Neural crest cell (in vitro differentiated cells): ENCODE measurements around the gene ZNF529. TPM values are rescaled to one million over a fixed set of nuclear protein-coding genes. Genes with fewer than 3 reads are reported as not detected.

Experiments used
- DNase-seq: peaks from one replicate; pipeline ENCODE4 v3.0.0; 2021; ENCODE audit warnings: low read depth, mixed read lengths, low spot score
- H3K27ac Mint-ChIP-seq: one replicate; pipeline ENCODE4 v1.8.0; 2021; ENCODE audit warnings: mild to moderate bottlenecking, mixed read lengths; ENCODE audit not compliant: unreplicated experiment
- H3K27me3 Mint-ChIP-seq: 2 replicates; pipeline ENCODE4 v1.8.0; 2021; ENCODE audit warnings: low read depth, mild to moderate bottlenecking, mixed read lengths
- H3K36me3 Mint-ChIP-seq: 2 replicates; pipeline ENCODE4 v1.8.0; 2021; ENCODE audit warnings: low read depth, mild to moderate bottlenecking, mixed read lengths
- H3K4me1 Mint-ChIP-seq: 2 replicates; pipeline ENCODE4 v1.8.0; 2021; ENCODE audit warnings: mixed read lengths
- H3K4me3 Mint-ChIP-seq: one replicate; pipeline ENCODE4 v1.8.0; 2021; ENCODE audit warnings: mild to moderate bottlenecking, mixed read lengths
- H3K9me3 Mint-ChIP-seq: 2 replicates; pipeline ENCODE4 v1.8.0; 2021; ENCODE audit warnings: mixed read lengths
- total RNA-seq: library from RNA; stranded (reverse); gene quantifications from 2 replicates; pipeline ENCODE4 v1.2.1, GENCODE V29; 2021
- TF ChIP-seq, protein P1 (sequence below): fragments of 200-600 bp; sonication (generic); conservative IDR thresholded peaks from 2 replicates; pipeline ENCODE4 v1.5.0; 2021; ENCODE audit warnings: antibody characterized with exemption, mild to moderate bottlenecking

ZNF529 gene
- total RNA-seq, 1 donor from 2014 or later, result 19.9 TPM

DNA sequence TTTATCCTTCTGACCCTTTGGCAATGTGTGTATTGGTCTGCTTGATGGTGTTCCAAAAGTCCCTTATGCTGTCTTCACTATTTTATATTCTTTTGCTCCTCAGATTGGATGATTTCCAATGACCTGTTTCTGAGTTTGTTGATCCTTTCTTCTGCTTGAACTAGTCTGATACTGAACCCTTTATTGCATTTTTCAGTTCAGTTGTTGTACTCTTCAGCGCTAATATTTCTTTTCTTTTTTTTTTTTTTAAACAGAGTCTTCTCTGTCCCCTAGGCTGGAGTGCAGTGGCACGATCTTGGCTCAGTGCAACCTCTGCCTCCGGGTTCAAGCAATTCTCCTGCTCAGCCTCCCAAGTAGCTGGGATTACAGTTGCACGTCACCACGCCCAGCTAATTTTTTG, 71.1 kb downstream of the ZNF529 start:
- Mint-ChIP-seq H3K4me3 (no peak overlapping the region), H3K27ac (no peak overlapping the region), H3K27me3 (no peaks in the 10 kb centered on the region), H3K36me3 (peaks cover 11% of the 10 kb centered on the region), H3K4me1 (no peaks in the 10 kb centered on the region), H3K9me3 (peaks cover 11% of the 10 kb centered on the region)
- TF ChIP-seq, protein P1, sequence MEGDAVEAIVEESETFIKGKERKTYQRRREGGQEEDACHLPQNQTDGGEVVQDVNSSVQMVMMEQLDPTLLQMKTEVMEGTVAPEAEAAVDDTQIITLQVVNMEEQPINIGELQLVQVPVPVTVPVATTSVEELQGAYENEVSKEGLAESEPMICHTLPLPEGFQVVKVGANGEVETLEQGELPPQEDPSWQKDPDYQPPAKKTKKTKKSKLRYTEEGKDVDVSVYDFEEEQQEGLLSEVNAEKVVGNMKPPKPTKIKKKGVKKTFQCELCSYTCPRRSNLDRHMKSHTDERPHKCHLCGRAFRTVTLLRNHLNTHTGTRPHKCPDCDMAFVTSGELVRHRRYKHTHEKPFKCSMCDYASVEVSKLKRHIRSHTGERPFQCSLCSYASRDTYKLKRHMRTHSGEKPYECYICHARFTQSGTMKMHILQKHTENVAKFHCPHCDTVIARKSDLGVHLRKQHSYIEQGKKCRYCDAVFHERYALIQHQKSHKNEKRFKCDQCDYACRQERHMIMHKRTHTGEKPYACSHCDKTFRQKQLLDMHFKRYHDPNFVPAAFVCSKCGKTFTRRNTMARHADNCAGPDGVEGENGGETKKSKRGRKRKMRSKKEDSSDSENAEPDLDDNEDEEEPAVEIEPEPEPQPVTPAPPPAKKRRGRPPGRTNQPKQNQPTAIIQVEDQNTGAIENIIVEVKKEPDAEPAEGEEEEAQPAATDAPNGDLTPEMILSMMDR, result no peak
- DNase-seq, result no peak

DNA sequence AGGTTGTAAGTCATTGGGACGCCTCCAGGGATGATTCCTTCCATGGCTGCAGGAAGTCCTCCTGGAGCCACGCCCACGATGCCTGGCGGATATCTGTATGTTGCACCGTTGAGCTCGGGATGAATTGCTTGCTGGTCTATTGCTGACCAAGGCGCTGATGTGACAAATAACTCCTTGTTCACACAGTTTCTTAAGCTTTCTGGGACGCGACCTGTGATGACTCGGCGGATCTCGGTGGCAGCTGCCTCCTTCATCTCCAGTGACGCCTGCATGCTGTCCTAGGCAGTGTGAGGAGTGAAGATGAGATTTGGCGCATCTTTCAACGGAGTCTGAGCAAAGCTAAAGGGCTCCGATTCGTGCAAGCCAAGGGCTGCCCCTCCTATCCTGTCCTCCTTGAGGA, 76.1 kb downstream of the ZNF529 start:
- no peak overlapping the region for H3K27ac Mint-ChIP-seq
- peaks cover 11% of the 10 kb centered on the region for H3K9me3 Mint-ChIP-seq
- DNase-seq, result no peak
- no peaks in the 10 kb centered on the region for H3K27me3 Mint-ChIP-seq
- TF ChIP-seq, protein P1, result no peak
- H3K36me3 Mint-ChIP-seq, result peaks cover 15% of the 10 kb centered on the region
- no peak overlapping the region for H3K4me3 Mint-ChIP-seq
- no peaks in the 10 kb centered on the region for H3K4me1 Mint-ChIP-seq

Other genes starting within 250 kb of the ZNF529 start
- 10.6 and 12.3 TPM in 2 replicates for gene ZFP14, start 194.1 kb downstream of the ZNF529 start, total RNA-seq
- gene ZFP82, start 154.6 kb downstream of the ZNF529 start, total RNA-seq, result 19.0 and 19.1 TPM in 2 replicates
- gene ZNF566, start 83.7 kb downstream of the ZNF529 start, total RNA-seq, result 20.8 and 26.9 TPM in 2 replicates
- gene ZNF260, start 45.0 kb downstream of the ZNF529 start, total RNA-seq, result 32.1 and 46.4 TPM in 2 replicates
- 22.1 and 24.7 TPM in 2 replicates for gene ZNF382, start 32.0 kb upstream of the ZNF529 start, total RNA-seq
- gene ZNF461, start 93.5 kb upstream of the ZNF529 start, total RNA-seq, result 7.7 and 10.2 TPM in 2 replicates
- gene ZNF567, start 114.3 kb upstream of the ZNF529 start, total RNA-seq, result 8.6 and 10.3 TPM in 2 replicates
- gene ZNF850, start 199.5 kb upstream of the ZNF529 start, total RNA-seq, result 13.5 and 16.7 TPM in 2 replicates